ENCODE measurements around the gene ITPRID2.

- no peak for TF ChIP-seq POLR2A (IDR thresholded peaks at IDR 0.05)
- TF ChIP-seq CTCF (IDR thresholded peaks at IDR 0.05) = no peak
Measured at GRCh38 chr2:181946444-181947127, 55.1 kb downstream of the ITPRID2 start.

All from adrenal gland (tissue), 5 donors.